Endometrium (tissue), 2 donors: ENCODE results near the gene TXNRD1.
"Not testable (repeated sequence)": the region's sequence is repeated elsewhere in the genome, so short reads cannot be mapped to it uniquely, and the experiment has no call there.

ENCODE experiments used
- FAIRE-seq: peaks from 2 replicates; lab custom pipeline; 2012; peaks lifted over from hg19 to GRCh38; lab: Jason Lieb, UNC
- donor health status: control.
- donor health status: control.

The TXNRD1 gene

GRCh38 chr12:104197264-104197663 is 18.3 kb upstream of the TXNRD1 start:
- FAIRE-seq: no peak

GRCh38 chr12:104199964-104200363 is 15.6 kb upstream of the TXNRD1 start:
- no peak for FAIRE-seq

DNA sequence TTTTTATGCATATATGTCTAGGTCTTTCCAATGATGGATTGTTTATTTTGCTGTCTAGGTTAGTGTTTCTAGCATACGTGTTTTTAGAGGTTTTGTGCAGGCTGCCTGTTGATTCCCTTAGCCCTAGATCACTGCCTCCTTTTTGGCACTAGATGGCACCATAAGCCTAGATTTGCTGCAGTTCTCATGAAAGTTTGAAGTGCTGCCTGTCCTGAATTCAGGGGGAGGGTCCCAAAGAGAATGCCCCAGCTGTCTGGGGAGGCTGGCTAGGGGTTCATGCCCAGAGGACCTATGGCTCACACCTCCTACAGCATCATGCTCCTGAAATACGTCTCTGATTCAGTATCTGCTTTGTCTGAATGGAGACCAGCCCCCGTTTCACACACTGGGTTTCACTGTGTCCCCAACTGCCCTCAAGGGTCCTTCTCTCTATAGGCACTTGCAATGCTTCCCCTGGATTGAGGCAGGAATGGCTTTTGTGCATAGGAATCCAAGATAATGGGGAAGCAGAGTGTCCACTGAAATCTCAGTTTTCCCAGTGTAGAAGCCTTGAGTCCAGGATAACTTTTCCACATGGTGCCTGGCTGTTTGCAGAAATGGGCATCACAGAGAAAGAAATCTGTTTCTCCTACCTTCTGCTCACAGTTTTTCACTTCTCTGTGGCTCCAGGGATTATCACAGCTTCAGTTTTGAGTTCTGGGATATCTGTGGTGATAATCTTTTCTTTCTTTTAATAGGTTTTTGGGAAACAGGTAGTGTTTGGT is 14.2 kb upstream of the TXNRD1 start:
- no peak for FAIRE-seq

DNA sequence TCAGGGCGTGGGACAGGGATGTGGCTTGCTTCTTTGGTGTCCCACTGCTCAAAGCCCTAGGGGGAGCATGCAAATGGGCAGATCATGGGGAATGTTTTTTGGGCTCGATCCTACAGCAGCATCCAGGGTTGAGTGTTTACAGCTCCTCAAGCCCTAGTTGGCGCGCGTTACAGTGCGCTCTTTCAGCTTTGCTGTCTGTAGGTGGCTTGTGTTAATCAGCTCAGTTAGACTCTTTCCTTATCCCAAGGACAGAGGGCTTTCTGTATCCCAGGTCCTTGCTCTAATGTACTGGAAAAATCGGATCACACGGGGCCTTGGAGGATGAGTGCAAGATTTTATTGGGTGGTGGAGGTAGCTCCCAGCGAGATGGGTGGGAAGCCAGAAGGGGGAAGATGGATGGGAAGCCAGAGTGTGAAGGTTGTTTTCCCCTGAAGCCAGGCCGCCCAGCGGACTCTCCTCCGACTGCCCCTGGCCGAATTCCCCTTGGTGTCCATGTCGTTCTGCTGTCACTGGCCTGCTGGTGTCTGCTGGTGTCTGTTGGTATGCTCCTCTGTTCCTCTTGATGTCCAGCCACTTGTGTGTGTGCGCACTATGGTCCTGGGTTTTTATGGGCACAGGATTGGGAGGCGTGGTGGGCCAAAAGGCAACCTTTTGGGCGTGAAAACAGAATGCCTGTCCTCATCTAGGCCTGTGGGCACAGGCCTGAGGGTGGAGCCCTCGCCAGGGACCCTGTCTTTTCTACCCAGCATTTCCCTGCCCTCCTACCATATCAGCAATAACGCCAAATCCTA is 10.7 kb upstream of the TXNRD1 start:
- FAIRE-seq: no peak

DNA sequence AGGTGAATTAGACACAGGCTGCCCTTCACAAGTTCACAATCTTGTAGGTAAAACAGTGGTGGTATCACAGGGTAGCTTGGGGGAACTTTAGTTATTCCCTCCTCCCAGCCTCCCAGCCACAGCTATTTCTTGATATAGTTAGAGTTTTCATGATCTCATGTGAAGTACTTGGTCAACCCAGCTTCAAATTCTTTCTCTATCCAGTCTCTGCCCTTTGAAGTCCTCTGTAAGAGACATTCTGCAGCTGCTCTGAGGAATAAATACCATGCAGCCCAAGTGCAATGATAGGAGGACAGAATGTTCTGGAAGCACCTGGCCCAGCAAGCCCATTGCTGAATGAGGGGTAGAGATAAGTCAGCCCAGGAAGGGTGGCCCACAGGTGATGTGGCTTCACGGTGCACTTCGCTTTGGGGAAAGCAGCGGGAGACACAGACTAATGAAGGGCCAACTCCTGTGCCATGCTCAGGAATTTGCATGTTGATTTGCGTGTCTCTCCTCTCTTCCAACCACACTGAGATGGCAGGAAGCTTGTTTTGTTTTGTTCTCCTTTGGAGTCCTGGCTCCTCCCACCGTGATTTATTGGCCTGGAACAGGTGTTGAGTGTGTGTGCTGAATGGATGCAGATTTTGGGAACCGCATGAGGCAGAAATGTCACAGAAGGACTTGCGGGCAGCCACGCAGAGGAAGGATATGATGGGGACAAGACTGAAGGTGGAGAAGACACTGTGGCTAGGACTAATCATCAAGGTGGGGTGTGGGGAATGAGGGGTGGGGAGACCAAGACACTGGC is 8.0 kb upstream of the TXNRD1 start:
- FAIRE-seq: no peak

DNA sequence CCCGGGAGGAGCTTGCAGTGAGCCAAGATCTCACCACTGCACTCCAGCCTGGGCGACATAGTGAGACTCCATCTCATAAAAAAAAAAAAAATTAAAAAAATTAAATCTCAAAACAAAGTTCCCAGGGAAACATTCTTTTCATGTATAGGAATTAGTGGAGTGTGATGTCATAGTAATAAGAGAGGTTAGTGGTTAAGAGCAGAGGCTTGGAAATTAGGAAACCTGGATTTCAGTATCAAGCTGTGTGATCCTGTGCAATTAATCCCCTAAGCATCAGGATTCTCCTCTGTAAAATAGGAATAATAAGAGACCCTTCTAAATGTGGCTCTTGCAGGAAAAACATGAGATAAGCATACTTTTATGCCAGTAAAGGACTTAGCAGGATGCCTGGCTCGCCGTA is 3.1 kb upstream of the TXNRD1 start:
- FAIRE-seq: no peak

GRCh38 chr12:104213952-104214351 is 1.6 kb upstream of the TXNRD1 start:
- peak; percentile 98 for FAIRE-seq

GRCh38 chr12:104216521-104216924 is 944 bp downstream of the TXNRD1 start:
- no peak for FAIRE-seq

GRCh38 chr12:104218506-104218905 is 2.9 kb downstream of the TXNRD1 start:
- FAIRE-seq: not testable (repeated sequence)

- no peak for FAIRE-seq
These were observed 3.4 kb downstream of the TXNRD1 start for GRCh38 chr12:104218935-104219334.

GRCh38 chr12:104219361-104219892 is 3.8 kb downstream of the TXNRD1 start:
- peak; percentile 81 for FAIRE-seq

GRCh38 chr12:104219908-104220404 is 4.4 kb downstream of the TXNRD1 start:
- FAIRE-seq: no peak

DNA sequence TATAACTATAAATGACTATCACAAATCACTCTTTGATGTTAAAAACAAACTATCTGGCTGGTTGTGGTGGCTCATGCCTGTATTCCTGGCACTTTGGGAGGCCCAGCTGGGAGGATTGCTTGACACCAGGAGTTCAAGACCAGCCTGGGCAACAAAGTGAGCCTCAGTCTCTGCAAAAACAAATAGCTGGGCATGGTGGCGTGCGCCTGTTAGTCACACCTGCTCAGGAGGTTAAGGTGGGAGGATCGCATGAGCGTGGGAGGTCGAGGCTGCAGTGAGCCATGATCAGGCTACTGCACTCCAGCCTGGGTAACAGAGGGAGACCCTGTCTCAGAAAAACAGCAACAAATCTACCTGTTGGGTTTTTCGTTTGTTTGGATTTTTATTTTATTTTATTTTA is 5.4 kb downstream of the TXNRD1 start:
- no peak for FAIRE-seq

- FAIRE-seq: no peak
These were observed 7.4 kb downstream of the TXNRD1 start for GRCh38 chr12:104222976-104223375.

- FAIRE-seq: no peak
These were observed 8.1 kb downstream of the TXNRD1 start for GRCh38 chr12:104223712-104224111.

- no peak for FAIRE-seq
These were observed 11.1 kb downstream of the TXNRD1 start for GRCh38 chr12:104226672-104227071.

GRCh38 chr12:104230304-104231095 is 14.9 kb downstream of the TXNRD1 start:
- peak; percentile 60 for FAIRE-seq

- no peak for FAIRE-seq
These were observed 17.2 kb downstream of the TXNRD1 start for GRCh38 chr12:104232609-104233280.

DNA sequence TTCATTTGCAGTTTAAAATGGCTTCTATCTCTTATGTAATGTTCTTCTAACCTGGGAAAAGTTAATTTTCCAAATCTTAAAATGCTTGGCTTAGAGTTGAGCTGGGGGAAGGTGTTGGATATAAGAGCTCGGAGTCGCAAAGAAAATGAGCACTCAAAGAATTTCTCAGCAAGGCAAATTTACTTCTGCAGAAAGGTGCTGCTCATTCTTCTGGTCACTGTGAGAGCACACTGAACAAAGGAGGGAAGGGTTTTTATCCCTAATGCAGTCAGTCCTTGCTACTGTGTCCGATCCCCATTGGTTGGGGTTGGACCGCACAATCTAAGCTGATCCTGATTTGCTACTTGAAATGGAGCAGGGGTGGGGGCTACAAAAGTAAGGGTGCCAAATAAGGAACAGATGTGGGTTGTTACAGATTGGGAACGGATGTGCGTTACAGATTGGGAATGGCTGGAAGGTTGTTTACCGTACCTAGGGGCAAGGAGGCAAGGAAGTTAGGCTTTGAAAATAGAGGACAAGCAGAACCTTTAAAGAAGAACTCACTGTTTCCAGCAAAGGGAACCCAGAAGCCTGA is 19.4 kb downstream of the TXNRD1 start:
- no peak for FAIRE-seq

DNA sequence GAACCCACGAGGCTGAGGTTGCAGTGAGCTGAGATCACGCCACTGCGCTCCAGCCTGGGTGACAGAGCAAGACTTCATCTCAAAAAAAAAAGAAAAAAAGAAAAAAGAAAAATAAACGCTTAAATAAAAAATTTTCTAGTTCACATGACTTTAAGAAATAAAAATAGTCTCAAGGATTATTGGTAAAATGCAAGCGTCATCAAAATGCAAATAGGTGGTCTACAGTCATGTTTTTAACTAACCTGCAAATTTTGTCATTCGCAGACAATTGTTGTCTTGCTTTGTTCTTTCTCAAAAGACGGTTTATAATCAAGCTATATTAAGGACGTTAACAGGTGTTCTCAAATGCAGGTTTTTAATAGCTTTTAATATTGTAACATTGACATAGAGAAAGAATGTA is 22.4 kb downstream of the TXNRD1 start:
- no peak for FAIRE-seq
